Measurements from ENCODE around the gene AJM1. TPM values are rescaled to one million over a fixed set of nuclear protein-coding genes. Genes with fewer than 3 reads are reported as not detected.
A peak's percentile ranks its signal among the peaks of the same experiment; 100 is the strongest.

The AJM1 gene
- total RNA-seq, 1 experiment from 2014 or later: 7.1 TPM

GRCh38 chr9:136847826-136848392 lies 5.6 kb downstream of the AJM1 start:
- H3K4me1 ChIP-seq (ENCODE audit: control insufficient read depth in 1 of 2, insufficient read depth in 2 of 2, low read length in 2 of 2): peaks cover 11 to 25% of the 10 kb centered on the region in 2 experiments
- H3K79me2 ChIP-seq (ENCODE audit: insufficient read depth, low read length): peaks cover 16% of the 10 kb centered on the region; the same call in 1 of the 2 replicates
- H3K9me3 ChIP-seq (ENCODE audit: control insufficient read depth in 1 of 2, insufficient read depth in 1 of 2, low read depth in 1 of 2, low read length in 2 of 2): no peaks in the 10 kb centered on the region
- no peaks in the 10 kb centered on the region for H3K9me2 ChIP-seq (ENCODE audit: insufficient read depth)
- ChIA-PET CTCF (interaction anchor here (1.0 to 2.2 kb wide), 4 partner anchors 38 to 187 kb away, joined by 3 to 9 read pairs (median 4); partner anchors contain the start of gene TRAF2), POLR2A (interaction anchor here (0.6 to 0.9 kb wide), 2 partner anchors 18 to 24 kb away, joined by 3 to 4 read pairs; partner anchors contain the start of gene EDF1), RAD21 (ENCODE audit: low non-redundant PET in 1 of 2, low total read pairs in 2 of 2, uncharacterized antibody in 2 of 2, unreplicated experiment in 2 of 2) (interaction anchor here in 1 of 2 experiments (0.6 to 1.0 kb wide), 2 partner anchors 153 to 187 kb away, joined by 3 read pairs; no protein-coding TSS in a partner anchor)
- peak overlapping the region; percentile 96 for H3K9ac ChIP-seq (ENCODE audit: low read length)
- TF ChIP-seq TCF7L2 (IDR thresholded peaks at IDR 0.05; ENCODE audit: borderline replicate concordance, extremely low read depth, insufficient read depth, insufficient read length): peak; percentile 24
- peak; percentile 70; the same call in 1 of the 2 replicates for TF ChIP-seq POLR2AphosphoS5 (IDR thresholded peaks at IDR 0.05; ENCODE audit: low read depth, low read length)
- TF ChIP-seq SP1 (IDR thresholded peaks at IDR 0.05; ENCODE audit: low read depth): no peak
- TF ChIP-seq ZFX (IDR thresholded peaks at IDR 0.05): peak; percentile 66
- TF ChIP-seq POLR2A (IDR thresholded peaks at IDR 0.05; ENCODE audit: borderline replicate concordance, extremely low read depth, insufficient read depth, insufficient read length): peak; percentile 81
- TF ChIP-seq MAX (IDR thresholded peaks at IDR 0.05): no peak
- peak; percentile 64 for ATAC-seq
- peaks cover 0 to 14% of the 10 kb centered on the region in 2 experiments; a peak in 1 of 4 replicates for H3K36me3 ChIP-seq (ENCODE audit: control insufficient read depth in 1 of 2, insufficient read depth in 2 of 2, low read length in 2 of 2)
- H2AFZ ChIP-seq (ENCODE audit: low read depth, low read length, poor library complexity, severe bottlenecking): no peak overlapping the region
- H3K27ac ChIP-seq (ENCODE audit: low read depth, low read length): peak overlapping the region; percentile 88
- BruUV-seq (replicated peaks): no TSS peak
- intact Hi-C loops (cut with micrococcal nuclease): loop anchor here (2.0 to 10.0 kb wide), 3 partner anchors 57 to 179 kb away; partner anchors contain the start of genes ABCA2, C8G, FBXW5 and TMEM141
- H3K27me3 ChIP-seq (ENCODE audit: insufficient read depth, low read length): no peaks in the 10 kb centered on the region
- DNase-seq (ENCODE audit: low read depth, low spot score): peak; percentile 67
- H3K4me2 ChIP-seq (ENCODE audit: low read length): peak overlapping the region; percentile 98
- H4K20me1 ChIP-seq (ENCODE audit: insufficient read depth): no peaks in the 10 kb centered on the region
- peak overlapping the region; percentile 85 to 99 for H3K4me3 ChIP-seq (replicated peaks in 1 of 2; ENCODE audit: low read depth in 1 of 2, low read length in 2 of 2)

DNA sequence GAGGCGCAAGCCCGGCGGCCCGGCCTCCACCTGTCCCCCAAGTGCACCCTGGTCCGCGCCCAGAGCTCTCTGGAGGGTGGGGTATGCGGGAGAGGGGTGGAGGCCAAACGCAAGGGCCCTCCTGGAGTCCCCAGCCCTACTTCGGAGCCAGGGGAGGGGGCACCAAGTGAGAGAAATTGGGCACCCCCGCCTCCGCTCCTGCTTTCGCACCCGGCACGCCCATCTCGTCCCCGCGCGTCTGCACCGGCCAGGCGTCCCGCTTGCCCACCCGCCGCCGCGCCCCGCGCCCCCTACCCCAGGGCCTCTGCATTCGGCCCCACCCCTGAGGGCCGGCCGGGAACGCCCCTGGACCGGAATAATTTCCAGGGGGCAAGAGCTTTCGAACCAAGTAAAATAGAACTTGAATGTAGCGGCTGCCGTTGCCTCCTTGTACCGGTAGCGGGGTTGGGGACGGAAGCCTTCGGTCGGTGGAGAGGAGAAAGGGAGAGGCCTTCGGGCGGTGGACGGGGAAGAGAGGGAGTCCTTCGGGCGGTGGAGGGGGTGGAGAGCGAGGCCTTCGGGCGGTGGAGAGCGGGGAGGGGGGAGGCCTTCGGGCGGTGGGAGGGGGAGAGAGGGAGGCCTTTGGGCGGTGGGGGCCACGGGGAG lies 6.2 kb downstream of the AJM1 start:
- CTCF ChIA-PET: interaction anchor here (1.4 to 2.2 kb wide), 3 partner anchors 38 to 187 kb away, joined by 3 to 9 read pairs (median 4); partner anchors contain the start of gene TRAF2
- DNase-seq (ENCODE audit: low read depth, low spot score) (no peak), ATAC-seq (peak; percentile 27)
- H3K4me2 ChIP-seq (ENCODE audit: low read length): peak overlapping the region; percentile 98
- H3K9ac ChIP-seq (ENCODE audit: low read length): peak overlapping the region; percentile 96
- H3K9me2 ChIP-seq (ENCODE audit: insufficient read depth): no peaks in the 10 kb centered on the region
- intact Hi-C loops (cut with micrococcal nuclease): loop anchor here (2.0 to 10.0 kb wide), 3 partner anchors 58 to 179 kb away; partner anchors contain the start of genes ABCA2, C8G, FBXW5 and TMEM141
- H3K4me3 ChIP-seq (replicated peaks in 1 of 2; ENCODE audit: low read depth in 1 of 2, low read length in 2 of 2): peak overlapping the region; percentile 85 to 99
- BruUV-seq (replicated peaks): TSS peak; percentile 80
- peak overlapping the region; percentile 88 for H3K27ac ChIP-seq (ENCODE audit: low read depth, low read length)
- H3K9me3 ChIP-seq (ENCODE audit: control insufficient read depth in 1 of 2, insufficient read depth in 1 of 2, low read depth in 1 of 2, low read length in 2 of 2): no peaks in the 10 kb centered on the region
- TF ChIP-seq ZFX (IDR thresholded peaks at IDR 0.05) (0 out of 2 replicates have a peak, but pooled peaks have one; percentile 48), CEBPB (IDR thresholded peaks at IDR 0.05; ENCODE audit: low read depth) (no peak), ELF1 (IDR thresholded peaks at IDR 0.05; ENCODE audit: borderline replicate concordance, low read depth) (no peak), ZNF274 (IDR thresholded peaks at IDR 0.05; ENCODE audit: low read depth, low read length) (no peak)
- peaks cover 5 to 19% of the 10 kb centered on the region in 2 experiments; a peak in 3 of 4 replicates for H3K4me1 ChIP-seq (ENCODE audit: control insufficient read depth in 1 of 2, insufficient read depth in 2 of 2, low read length in 2 of 2)
- no peaks in the 10 kb centered on the region for H4K20me1 ChIP-seq (ENCODE audit: insufficient read depth)
- RAD21 ChIA-PET (ENCODE audit: low non-redundant PET in 1 of 2, low total read pairs in 2 of 2, uncharacterized antibody in 2 of 2, unreplicated experiment in 2 of 2): no interaction called here
- no peaks in the 10 kb centered on the region for H3K27me3 ChIP-seq (ENCODE audit: insufficient read depth, low read length)
- H3K36me3 ChIP-seq (ENCODE audit: control insufficient read depth in 1 of 2, insufficient read depth in 2 of 2, low read length in 2 of 2): peaks cover 0 to 14% of the 10 kb centered on the region in 2 experiments; a peak in 1 of 4 replicates
- peaks cover 16% of the 10 kb centered on the region; the same call in 1 of the 2 replicates for H3K79me2 ChIP-seq (ENCODE audit: insufficient read depth, low read length)
- no peak overlapping the region for H2AFZ ChIP-seq (ENCODE audit: low read depth, low read length, poor library complexity, severe bottlenecking)
- POLR2A ChIA-PET: no interaction called here
